HG03565 (cell line): ENCODE results near the gene AGPAT1.
"Not testable (repeated sequence)": the region's sequence is repeated elsewhere in the genome, so short reads cannot be mapped to it uniquely, and the experiment has no call there.

Experiments
- ATAC-seq: cut with Tn5 transposase; IDR thresholded peaks from one replicate; pipeline ENCODE4 v1.9.1; 2021; ENCODE audit warnings: mild to moderate bottlenecking, moderate library complexity; ENCODE audit not compliant: unreplicated experiment

Gene AGPAT1

GRCh38 chr6:32187725-32188380 lies 12.0 kb upstream of the AGPAT1 start:
- ATAC-seq: not testable (repeated sequence)

DNA sequence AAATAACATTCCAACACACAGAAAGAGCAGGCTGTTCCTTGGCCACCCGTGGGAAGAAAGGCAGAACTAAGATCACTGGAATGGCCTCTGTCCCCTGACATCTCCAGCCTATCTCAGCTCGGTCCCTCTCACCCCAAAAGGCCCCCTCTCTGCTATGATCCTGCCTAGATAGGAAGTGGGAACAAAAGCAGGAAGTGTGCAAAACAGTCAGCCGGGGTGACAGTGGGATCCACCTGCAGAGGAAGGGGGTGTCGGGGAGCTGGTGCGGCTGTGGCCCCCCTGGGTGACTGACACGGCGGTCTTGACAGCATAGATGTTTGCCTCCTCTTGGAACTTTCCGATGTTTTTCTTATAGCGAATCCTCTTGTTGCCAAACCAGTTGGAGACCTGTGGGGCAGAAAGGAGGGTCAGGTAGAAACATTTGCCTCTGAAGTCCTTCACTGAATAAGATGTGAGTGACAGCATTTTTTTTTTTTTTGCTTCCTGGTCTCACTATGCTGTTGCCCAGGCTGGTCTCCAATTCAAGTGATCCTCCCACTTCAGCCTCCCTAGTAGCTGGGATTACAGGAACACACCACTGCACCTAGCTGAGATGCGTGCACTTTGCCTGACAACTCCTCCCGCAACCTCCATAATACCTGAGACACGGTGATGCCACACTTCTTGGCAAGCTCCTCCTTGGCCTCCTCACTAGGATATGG lies 11.3 kb upstream of the AGPAT1 start:
- no peak for ATAC-seq

DNA sequence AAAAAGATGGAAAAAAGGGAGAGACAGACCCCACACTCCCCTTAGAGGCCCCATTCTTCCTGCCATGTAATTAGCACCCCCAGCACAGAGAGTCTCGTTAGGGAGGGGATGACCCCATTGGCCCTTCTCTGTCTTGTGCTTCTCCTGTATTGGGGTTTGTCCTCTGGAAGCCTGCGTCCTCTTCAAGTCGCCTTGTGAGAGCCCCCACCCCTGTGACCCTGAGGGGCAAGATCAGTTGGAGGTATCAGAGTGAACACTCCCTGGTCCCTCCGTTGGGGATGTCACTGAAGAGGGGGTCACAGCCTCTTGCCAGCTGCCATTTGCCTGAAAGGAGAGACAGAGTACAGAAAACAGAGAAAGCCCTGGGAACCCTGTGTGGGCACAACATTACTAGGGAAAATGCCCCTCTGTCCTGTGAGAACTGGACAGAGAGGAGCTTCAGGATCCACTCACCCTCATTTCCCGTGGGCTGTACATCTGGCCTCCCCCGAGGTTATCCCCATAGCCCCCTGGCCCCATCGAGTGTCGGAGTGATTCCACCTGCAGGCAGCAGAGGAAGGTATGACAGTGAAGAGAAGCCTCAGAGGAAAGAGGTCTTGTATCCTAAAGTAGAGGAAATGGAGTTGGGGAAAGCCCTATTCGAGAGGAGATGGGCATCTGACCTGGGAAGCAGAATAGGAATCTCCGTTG lies 10.4 kb upstream of the AGPAT1 start:
- ATAC-seq: not testable (repeated sequence)

- ATAC-seq: not testable (repeated sequence)
Measured at GRCh38 chr6:32185681-32186131, 9.8 kb upstream of the AGPAT1 start.

GRCh38 chr6:32184084-32184640 lies 8.3 kb upstream of the AGPAT1 start, which contains the start of gene AGER:
Gene AGER, minus strand, starts transcription at chr6:32184253. Its CDS starts 31 bp downstream, at chr6:32184222.
- ATAC-seq: no peak

DNA sequence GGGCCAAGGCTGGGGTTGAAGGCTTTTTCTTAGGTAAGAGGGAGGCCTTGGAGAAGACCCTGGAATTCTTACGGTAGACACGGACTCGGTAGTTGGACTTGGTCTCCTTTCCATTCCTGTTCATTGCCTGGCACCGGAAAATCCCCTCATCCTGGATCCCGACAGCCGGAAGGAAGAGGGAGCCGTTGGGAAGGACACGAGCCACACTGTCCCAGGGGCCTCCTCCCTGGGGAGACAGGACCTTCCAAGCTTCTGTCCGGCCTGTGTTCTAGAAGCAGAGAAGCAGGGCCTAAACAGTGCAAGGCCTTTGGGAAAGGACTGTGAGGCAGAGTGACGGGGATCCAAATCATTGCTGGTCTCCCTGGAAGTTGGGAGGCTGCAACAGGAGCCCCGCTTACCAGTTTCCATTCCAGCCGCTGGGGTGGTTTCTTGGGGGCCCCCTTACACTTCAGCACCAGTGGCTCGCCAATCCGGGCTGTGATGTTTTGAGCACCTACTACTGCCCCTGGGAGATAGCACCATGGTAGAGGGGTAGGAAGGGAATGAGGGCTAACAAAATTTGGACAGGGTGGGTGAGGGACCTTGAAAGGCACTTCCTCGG lies 7.7 kb upstream of the AGPAT1 start:
- no peak for ATAC-seq

- no peak for ATAC-seq
Measured at GRCh38 chr6:32183030-32183429, 7.1 kb upstream of the AGPAT1 start.

DNA sequence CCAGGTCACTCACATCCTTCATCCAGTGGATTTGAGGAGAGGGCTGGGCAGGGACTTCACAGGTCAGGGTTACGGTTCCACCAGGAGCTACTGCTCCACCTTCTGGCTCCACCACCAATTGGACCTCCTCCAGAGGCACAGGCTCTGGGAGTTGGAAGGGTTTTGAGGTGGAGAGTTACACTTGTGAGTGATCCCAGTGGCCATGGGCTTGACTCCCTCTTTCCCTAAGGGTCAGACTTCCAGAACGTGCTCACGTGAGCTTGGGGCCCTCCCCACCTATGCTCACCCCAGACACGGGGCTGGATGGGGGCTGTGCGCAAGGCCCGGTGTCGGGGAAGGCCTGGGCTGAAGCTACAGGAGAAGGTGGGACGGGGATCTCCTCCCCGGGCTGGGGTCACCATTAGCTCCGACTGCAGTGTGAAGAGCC lies 6.7 kb upstream of the AGPAT1 start:
- ATAC-seq: no peak

- no peak for ATAC-seq
Measured at GRCh38 chr6:32181915-32182529, 6.1 kb upstream of the AGPAT1 start.

GRCh38 chr6:32181148-32181702 lies 5.3 kb upstream of the AGPAT1 start:
- no peak for ATAC-seq

GRCh38 chr6:32179766-32180405 lies 4.0 kb upstream of the AGPAT1 start:
- ATAC-seq: no peak

- no peak for ATAC-seq
Measured at GRCh38 chr6:32178547-32179440, 2.9 kb upstream of the AGPAT1 start.

GRCh38 chr6:32177788-32178546 lies 2.1 kb upstream of the AGPAT1 start, which contains the start of gene RNF5:
Gene RNF5, plus strand, starts transcription at chr6:32178405. Its CDS starts 107 bp downstream, at chr6:32178512.
- peak; percentile 77 for ATAC-seq

- no peak for ATAC-seq
Measured at GRCh38 chr6:32177183-32177787, 1.4 kb upstream of the AGPAT1 start.

- ATAC-seq: no peak
Measured at GRCh38 chr6:32176476-32177182, 745 bp upstream of the AGPAT1 start.

DNA sequence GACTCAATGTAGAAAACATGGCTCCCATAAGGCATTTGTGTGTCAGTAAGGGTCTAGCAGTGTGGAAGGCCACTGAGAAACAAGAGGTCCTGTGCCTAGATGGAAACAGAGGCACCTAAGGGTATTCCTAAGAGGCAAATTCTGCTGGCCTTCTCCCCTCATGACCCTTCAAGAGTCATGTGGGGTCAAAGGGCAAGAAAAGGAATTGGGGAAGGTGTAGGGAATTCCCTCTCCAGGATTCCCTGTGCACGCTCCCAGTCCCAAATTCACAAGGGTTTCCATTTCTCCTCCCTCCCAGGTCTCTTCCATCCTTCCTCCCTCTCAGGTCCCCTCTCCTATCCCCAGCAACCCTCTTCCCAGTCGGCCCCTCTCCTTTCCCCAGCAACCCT lies 568 bp downstream of the AGPAT1 start:
- ATAC-seq: no peak

DNA sequence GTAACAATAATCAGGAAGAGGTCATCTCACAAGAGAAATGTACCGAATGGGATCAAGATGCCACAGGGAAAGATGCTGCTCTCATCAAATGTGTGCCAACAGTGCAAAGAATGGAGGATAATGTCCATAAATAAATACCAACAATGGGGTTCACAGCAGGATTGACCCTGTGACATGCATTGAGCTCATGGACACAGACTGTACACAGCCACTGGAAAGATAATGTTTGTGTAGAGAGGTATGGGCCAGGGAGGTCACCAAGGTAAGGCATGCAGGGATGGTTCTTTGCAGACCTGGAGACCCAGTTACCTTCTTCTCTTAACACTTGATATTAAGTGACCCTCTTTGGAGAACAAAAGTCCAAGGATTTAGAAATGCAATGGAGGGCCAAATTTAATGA lies 1.5 kb downstream of the AGPAT1 start:
- ATAC-seq: no peak
